Measurements from ENCODE around the gene ZNF30.

The ZNF30 gene

GRCh38 chr19:34926685-34927375 is at the start of gene ZNF30:
Gene ZNF30, plus strand, starts transcription at chr19:34926903. Its CDS starts 3,045 bp downstream, at chr19:34929948.
- TF ChIP-seq CTCF (conservative IDR thresholded peaks at IDR 0.05; ENCODE audit: low read depth, low read length): no peak
- peak within 1 kb of the TSS; percentile 77 for H3K4me3 ChIP-seq (ENCODE audit: low read length)
- DNase-seq (ENCODE audit: low read depth): peak; percentile 61

GRCh38 chr19:34879563-34879962 is 47.1 kb upstream of the ZNF30 start:
- no peak for DNase-seq (ENCODE audit: low read depth)
- no peak overlapping the region for H3K4me3 ChIP-seq (ENCODE audit: low read length)
- TF ChIP-seq CTCF (conservative IDR thresholded peaks at IDR 0.05; ENCODE audit: low read depth, low read length): no peak

GRCh38 chr19:34880034-34880433 is 46.7 kb upstream of the ZNF30 start:
- TF ChIP-seq CTCF (conservative IDR thresholded peaks at IDR 0.05; ENCODE audit: low read depth, low read length): no peak
- no peak overlapping the region for H3K4me3 ChIP-seq (ENCODE audit: low read length)
- DNase-seq (ENCODE audit: low read depth): no peak

- no peak for DNase-seq (ENCODE audit: low read depth)
- H3K4me3 ChIP-seq (ENCODE audit: low read length): no peak overlapping the region
- no peak for TF ChIP-seq CTCF (conservative IDR thresholded peaks at IDR 0.05; ENCODE audit: low read depth, low read length)
These were observed 44.7 kb upstream of the ZNF30 start for GRCh38 chr19:34881982-34882381.

GRCh38 chr19:34888091-34888490 is 38.6 kb upstream of the ZNF30 start:
- no peak for TF ChIP-seq CTCF (conservative IDR thresholded peaks at IDR 0.05; ENCODE audit: low read depth, low read length)
- H3K4me3 ChIP-seq (ENCODE audit: low read length): no peak overlapping the region
- no peak for DNase-seq (ENCODE audit: low read depth)

GRCh38 chr19:34900245-34900644 is 26.5 kb upstream of the ZNF30 start:
- TF ChIP-seq CTCF (conservative IDR thresholded peaks at IDR 0.05; ENCODE audit: low read depth, low read length): no peak
- no peak for DNase-seq (ENCODE audit: low read depth)
- no peak overlapping the region for H3K4me3 ChIP-seq (ENCODE audit: low read length)
